Ishikawa (cell line): Measurements from ENCODE around the gene CEP126.

Source experiments
- CEBPB ChIP-seq: IDR thresholded peaks from 2 replicates; pipeline ENCODE4 v1.6.1; 2012
- CREB1 ChIP-seq: IDR thresholded peaks from 2 replicates; pipeline ENCODE4 v1.6.1; 2012; ENCODE audit warnings: low read depth
- EGR1 ChIP-seq: IDR thresholded peaks from 2 replicates; pipeline ENCODE4 v1.6.1; 2012
- EP300 ChIP-seq: IDR thresholded peaks from 2 replicates; pipeline ENCODE4 v1.6.1; 2012; ENCODE audit warnings: borderline replicate concordance
- FOXM1 ChIP-seq: IDR thresholded peaks from 2 replicates; pipeline ENCODE4 v1.6.1; 2012; ENCODE audit warnings: low read depth, borderline replicate concordance
- NFIC ChIP-seq: IDR thresholded peaks from 2 replicates; pipeline ENCODE4 v1.6.1; 2012
- RAD21 ChIP-seq: IDR thresholded peaks from 2 replicates; pipeline ENCODE4 v1.6.1; 2012; ENCODE audit warnings: low read depth
- TAF1 ChIP-seq: IDR thresholded peaks from 2 replicates; pipeline ENCODE4 v1.6.1; 2012; ENCODE audit warnings: low read depth, mild to moderate bottlenecking
- TCF12 ChIP-seq: IDR thresholded peaks from 2 replicates; pipeline ENCODE4 v1.6.1; 2012; ENCODE audit warnings: low read depth
- TEAD4 ChIP-seq: IDR thresholded peaks from 2 replicates; pipeline ENCODE4 v1.6.1; 2012
- YY1 ChIP-seq: IDR thresholded peaks from 2 replicates; pipeline ENCODE4 v1.6.1; 2012; ENCODE audit warnings: low read depth
- ZBTB7A ChIP-seq: IDR thresholded peaks from 2 replicates; pipeline ENCODE4 v1.6.1; 2012; ENCODE audit warnings: low read depth
- TF ChIP-seq, protein P1 (sequence below): IDR thresholded peaks from 2 replicates; pipeline ENCODE4 v1.6.1; 2012
- TF ChIP-seq, protein P2 (sequence below): IDR thresholded peaks from 2 replicates; pipeline ENCODE4 v1.6.1; 2012
- TF ChIP-seq, protein P3 (sequence below): IDR thresholded peaks from 2 replicates; pipeline ENCODE4 v1.6.1; 2012; ENCODE audit warnings: low read depth, mild to moderate bottlenecking

The CEP126 gene, protein sequence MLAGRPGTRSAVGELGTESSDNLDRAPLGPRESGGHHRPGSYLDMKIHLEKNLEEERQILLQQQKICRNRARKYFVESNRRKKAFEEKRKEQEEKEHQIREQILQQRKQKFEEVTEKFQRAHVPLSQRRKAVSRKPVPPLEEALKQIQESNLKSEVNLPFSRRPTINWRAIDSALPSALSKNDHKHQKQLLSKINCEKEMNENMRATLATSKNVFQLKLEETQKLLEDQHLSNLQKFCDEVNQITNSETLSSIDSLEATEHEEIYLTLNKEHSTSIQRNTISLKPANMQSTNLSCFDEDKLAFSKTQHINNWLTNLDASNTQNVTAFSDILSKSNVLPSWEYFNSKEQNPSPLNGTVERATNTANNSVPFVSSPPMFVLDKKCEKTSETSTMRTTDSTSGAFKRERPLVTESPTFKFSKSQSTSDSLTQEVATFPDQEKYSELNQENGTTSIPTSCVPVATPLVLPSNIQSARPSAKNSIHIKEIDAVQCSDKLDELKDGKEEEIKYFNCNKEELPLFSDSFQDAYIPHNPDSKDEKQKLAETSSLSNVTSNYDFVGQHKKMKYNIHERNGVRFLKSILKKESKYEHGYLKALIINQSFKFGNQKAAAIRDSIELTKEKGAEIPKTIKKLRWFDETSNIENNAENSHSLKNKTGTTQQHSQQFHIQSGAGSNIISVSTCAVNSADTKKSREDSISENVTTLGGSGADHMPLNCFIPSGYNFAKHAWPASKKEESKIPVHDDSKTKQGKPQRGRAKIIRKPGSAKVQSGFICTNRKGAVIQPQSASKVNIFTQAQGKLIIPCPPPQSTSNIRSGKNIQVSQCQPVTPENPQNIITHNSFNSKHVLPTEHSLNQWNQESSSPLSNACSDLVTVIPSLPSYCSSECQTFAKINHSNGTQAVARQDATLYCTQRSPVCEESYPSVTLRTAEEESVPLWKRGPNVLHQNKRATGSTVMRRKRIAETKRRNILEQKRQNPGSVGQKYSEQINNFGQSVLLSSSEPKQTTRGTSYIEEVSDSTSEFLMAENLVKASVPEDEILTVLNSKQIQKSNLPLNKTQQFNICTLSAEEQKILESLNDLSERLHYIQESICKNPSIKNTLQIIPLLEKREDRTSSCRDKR

DNA sequence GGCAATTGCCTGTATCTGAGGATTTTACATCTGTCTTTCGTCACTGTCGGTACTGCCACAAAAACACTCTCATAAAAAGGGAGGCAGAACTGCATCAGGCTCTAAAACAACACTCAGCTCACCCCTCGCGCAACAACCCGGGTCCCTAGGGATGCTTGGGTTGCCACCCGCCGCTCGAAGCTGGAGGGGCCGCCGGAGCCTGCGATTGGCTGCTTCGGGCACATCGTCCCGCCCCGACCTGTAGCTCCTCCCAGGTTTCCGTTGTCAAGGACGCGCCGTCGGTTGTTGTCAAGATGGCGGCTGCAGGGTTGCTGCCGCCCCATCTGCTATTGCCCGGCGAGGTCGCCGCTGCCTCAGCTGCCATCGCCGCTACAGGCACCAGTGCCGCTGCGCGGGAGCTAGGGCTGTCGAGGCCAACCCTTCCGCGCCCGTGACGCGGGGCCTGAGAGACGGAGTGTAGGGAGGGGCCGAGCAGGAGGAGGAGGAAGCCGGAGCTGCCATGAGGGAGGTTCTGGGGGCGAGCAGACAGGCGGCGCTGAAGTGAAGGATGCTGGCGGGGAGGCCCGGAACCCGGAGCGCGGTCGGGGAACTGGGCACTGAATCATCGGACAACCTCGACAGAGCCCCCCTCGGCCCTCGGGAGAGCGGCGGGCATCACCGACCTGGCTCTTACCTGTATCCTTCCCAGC, at the start of gene CEP126:
TSS of gene CEP126 (plus strand) at position 273 of the 689 bp plus-strand sequence. CDS start at position 548, 275 bp downstream.
- TF ChIP-seq, protein P1, sequence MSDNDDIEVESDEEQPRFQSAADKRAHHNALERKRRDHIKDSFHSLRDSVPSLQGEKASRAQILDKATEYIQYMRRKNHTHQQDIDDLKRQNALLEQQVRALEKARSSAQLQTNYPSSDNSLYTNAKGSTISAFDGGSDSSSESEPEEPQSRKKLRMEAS, result peak; percentile 71; the same call in 1 of the 2 replicates
- TF ChIP-seq YY1 (peak; percentile 93), TAF1 (peak; percentile 45), EGR1 (no peak), FOXM1 (no peak), EP300 (no peak), RAD21 (no peak; the same call in 1 of the 2 replicates), TEAD4 (no peak), TCF12 (no peak), NFIC (no peak), CREB1 (no peak), CEBPB (no peak), ZBTB7A (no peak)
- TF ChIP-seq, protein P2, sequence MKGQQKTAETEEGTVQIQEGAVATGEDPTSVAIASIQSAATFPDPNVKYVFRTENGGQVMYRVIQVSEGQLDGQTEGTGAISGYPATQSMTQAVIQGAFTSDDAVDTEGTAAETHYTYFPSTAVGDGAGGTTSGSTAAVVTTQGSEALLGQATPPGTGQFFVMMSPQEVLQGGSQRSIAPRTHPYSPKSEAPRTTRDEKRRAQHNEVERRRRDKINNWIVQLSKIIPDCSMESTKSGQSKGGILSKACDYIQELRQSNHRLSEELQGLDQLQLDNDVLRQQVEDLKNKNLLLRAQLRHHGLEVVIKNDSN, result 0 out of 2 replicates have a peak, but pooled peaks have one; percentile 4
- TF ChIP-seq, protein P3, sequence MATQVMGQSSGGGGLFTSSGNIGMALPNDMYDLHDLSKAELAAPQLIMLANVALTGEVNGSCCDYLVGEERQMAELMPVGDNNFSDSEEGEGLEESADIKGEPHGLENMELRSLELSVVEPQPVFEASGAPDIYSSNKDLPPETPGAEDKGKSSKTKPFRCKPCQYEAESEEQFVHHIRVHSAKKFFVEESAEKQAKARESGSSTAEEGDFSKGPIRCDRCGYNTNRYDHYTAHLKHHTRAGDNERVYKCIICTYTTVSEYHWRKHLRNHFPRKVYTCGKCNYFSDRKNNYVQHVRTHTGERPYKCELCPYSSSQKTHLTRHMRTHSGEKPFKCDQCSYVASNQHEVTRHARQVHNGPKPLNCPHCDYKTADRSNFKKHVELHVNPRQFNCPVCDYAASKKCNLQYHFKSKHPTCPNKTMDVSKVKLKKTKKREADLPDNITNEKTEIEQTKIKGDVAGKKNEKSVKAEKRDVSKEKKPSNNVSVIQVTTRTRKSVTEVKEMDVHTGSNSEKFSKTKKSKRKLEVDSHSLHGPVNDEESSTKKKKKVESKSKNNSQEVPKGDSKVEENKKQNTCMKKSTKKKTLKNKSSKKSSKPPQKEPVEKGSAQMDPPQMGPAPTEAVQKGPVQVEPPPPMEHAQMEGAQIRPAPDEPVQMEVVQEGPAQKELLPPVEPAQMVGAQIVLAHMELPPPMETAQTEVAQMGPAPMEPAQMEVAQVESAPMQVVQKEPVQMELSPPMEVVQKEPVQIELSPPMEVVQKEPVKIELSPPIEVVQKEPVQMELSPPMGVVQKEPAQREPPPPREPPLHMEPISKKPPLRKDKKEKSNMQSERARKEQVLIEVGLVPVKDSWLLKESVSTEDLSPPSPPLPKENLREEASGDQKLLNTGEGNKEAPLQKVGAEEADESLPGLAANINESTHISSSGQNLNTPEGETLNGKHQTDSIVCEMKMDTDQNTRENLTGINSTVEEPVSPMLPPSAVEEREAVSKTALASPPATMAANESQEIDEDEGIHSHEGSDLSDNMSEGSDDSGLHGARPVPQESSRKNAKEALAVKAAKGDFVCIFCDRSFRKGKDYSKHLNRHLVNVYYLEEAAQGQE, result no peak

DNA sequence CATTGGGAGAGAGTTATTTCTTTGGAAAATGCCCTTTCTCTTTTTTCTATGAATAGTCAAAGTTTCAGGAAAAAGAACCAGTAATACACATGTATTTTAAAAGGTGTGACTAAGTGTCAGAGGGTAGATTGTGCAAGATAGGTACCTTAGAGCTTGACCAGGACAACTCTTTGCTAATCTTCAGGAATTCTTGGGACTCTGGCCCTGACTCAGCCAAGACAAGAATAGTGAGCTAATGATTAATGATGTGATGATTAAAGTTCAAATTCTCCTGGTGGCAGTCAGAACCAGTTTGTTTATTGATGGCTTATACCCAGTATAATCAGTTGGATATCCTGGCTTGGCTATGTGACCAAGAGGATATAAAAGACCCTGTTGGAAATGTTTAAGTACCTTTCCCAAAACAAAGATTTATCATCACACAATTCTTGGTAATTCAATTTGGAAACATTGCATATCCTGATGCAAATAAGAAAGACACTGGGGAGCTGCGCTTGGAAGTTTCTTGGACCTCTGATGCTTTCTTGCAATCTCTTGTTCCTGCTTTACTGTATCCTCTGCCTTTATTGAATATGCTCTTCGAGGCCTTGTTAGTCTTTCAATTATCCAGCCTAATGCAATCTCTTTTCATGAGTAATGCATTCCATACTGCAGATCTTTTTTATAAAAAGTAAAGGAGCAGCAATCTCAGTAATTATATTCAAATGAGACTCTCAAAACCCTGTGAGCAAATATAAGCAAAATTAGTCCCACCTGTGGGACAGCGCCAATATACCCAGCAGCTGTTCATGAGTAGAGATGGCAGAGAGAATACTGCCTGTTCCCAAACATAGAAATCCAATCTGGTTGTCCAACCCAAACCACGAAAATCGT, 48.0 kb upstream of the CEP126 start:
- TF ChIP-seq, protein P2, result no peak
- TF ChIP-seq, protein P1, result no peak
- TF ChIP-seq TAF1 (no peak), RAD21 (no peak), CEBPB (no peak), CREB1 (no peak), FOXM1 (no peak), TEAD4 (no peak), NFIC (no peak), EGR1 (no peak), EP300 (no peak), ZBTB7A (no peak)

DNA sequence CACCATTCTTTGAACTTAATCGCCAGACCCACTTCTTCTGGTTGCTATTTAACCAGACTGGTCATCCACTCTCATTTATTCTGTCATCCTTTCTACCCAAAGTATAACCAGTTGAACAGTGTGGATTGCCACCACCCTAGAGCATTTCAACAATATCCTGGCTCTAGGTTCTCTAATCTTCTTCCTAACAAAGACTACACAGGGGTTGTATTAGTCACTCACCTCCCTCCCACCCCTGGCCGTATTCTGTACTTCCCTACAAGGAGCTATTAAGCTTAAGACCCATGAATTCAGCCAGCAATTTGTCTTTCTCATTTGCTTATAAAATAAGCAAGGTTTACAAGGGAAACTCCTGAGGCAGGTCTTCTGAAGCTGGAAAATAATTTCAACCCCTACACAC, 46.9 kb upstream of the CEP126 start:
- TF ChIP-seq EGR1 (no peak), TEAD4 (no peak), TCF12 (no peak), TAF1 (no peak), NFIC (no peak), YY1 (no peak), ZBTB7A (no peak), CEBPB (no peak), FOXM1 (no peak), EP300 (no peak)
- TF ChIP-seq, protein P3, result no peak
- TF ChIP-seq, protein P2, result no peak
